ENCODE results near the gene TSPEAR. TPM values are rescaled to one million over a fixed set of nuclear protein-coding genes. Genes with fewer than 3 reads are reported as not detected.
A peak's percentile ranks its signal among the peaks of the same experiment; 100 is the strongest.
"Not testable (repeated sequence)": the region's sequence is repeated elsewhere in the genome, so short reads cannot be mapped to it uniquely, and the experiment has no call there.

The TSPEAR gene
- total and polyA plus RNA-seq, 2 of the 13 experiments (the other 11 are each of a cell fraction or from before 2014, with no cell fraction given) = 0.07 to 0.32 TPM

DNA sequence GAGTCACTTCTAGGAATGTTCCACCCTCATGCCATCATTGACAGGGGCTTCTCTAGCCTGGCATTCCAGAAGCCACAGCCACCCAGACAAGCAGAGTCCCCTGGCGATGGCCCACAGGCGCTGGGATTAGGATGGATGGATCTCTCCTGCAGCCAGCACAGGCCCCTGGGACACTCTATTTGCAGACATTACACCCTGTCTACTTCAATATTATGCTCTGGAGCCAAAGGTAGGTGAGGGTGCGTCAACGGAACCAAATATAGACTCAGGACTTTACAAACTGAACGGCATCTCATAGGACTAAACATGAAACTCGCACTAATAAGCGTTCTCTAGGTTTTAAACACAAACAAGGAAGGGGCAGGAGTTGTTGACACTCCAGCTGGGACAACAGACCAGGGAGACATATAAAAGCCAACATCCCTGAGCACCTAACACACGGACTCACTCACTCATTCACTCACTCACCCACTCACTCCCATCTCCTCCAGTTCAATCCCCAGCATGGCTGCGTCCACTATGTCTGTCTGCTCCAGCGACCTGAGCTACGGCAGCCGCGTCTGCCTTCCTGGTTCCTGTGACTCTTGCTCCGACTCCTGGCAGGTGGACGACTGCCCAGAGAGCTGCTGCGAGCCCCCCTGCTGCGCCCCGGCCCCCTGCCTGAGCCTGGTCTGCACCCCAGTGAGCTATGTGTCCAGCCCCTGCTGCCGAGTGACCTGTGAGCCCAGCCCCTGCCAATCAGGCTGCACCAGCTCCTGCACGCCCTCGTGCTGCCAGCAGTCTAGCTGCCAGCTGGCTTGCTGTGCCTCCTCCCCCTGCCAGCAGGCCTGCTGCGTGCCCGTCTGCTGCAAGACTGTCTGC lies 111.0 kb downstream of the TSPEAR start, which contains the start of gene KRTAP10-7:
KRTAP10-7 (plus strand) TSS at position 480 of the 861 bp plus-strand sequence; CDS start at position 505, 25 bp downstream.
- H3K36me3 ChIP-seq (replicated peaks in 1 of 2; ENCODE audit: control insufficient read depth in 1 of 2, insufficient read depth in 2 of 2, low read length in 2 of 2); H3K4me2 ChIP-seq (ENCODE audit: low read depth, low read length); H3K27me3 ChIP-seq (ENCODE audit: control insufficient read depth in 1 of 2, insufficient read depth in 2 of 2, low read length in 2 of 2); in situ Hi-C loops (cut with HindIII; ENCODE audit: extremely low pct_ligation_motif_present, low pct_unique_long_range_greater_than_20kb); ATAC-seq; BruUV-seq (replicated peaks); H4K20me1 ChIP-seq (ENCODE audit: insufficient read depth, low read length); H3K27ac ChIP-seq (ENCODE audit: extremely low read length, insufficient read depth, low read length); H3K4me1 ChIP-seq (ENCODE audit: insufficient read depth, low read length); H3K9ac ChIP-seq (ENCODE audit: insufficient read depth, low read depth, low read length); H3K4me3 ChIP-seq (replicated peaks in 1 of 3; ENCODE audit: insufficient read depth in 1 of 3, low read depth in 2 of 3, low read length in 3 of 3); H3K79me2 ChIP-seq (ENCODE audit: insufficient read depth, low read length); intact Hi-C loops (cut with micrococcal nuclease; ENCODE audit: unreplicated experiment); POLR2A ChIA-PET; H3K9me3 ChIP-seq (ENCODE audit: low read length); DNase-seq (ENCODE audit: low spot score); H2AFZ ChIP-seq (ENCODE audit: low read length); FAIRE-seq; CTCF ChIA-PET (ENCODE audit: low intra/inter-chr PET ratio, low total read pairs): not testable (repeated sequence)
- 0 out of 2 replicates have a peak, but pooled peaks have one; percentile 2 for TF ChIP-seq ZMYM3 (CRISPR knock-in tag; IDR thresholded peaks at IDR 0.05)
- 59% methylated on average over 17 of the region's 23 CpGs for WGBS (ENCODE audit: low lambda C conversion rate)

GRCh38 chr21:44599264-44600029 lies 111.9 kb downstream of the TSPEAR start:
- CTCF ChIA-PET (ENCODE audit: low intra/inter-chr PET ratio, low total read pairs) = no interaction called here
- Histone ChIP-seq H3K27me3 (ENCODE audit: control insufficient read depth in 1 of 2, insufficient read depth in 2 of 2, low read length in 2 of 2) (peaks cover 0 to 1% of the 10 kb centered on the region in 2 experiments; a peak in 1 of 5 replicates), H3K79me2 (ENCODE audit: insufficient read depth, low read length) (no peaks in the 10 kb centered on the region), H3K36me3 (replicated peaks in 1 of 2; ENCODE audit: control insufficient read depth in 1 of 2, insufficient read depth in 2 of 2, low read length in 2 of 2) (no peaks in the 10 kb centered on the region), H3K27ac (ENCODE audit: extremely low read length, insufficient read depth, low read length) (no peak overlapping the region), H3K4me1 (ENCODE audit: insufficient read depth, low read length) (peaks cover 13% of the 10 kb centered on the region), H3K9me3 (ENCODE audit: low read length) (no peaks in the 10 kb centered on the region), H3K9ac (ENCODE audit: insufficient read depth, low read depth, low read length) (no peak overlapping the region), H3K4me3 (replicated peaks in 1 of 3; ENCODE audit: insufficient read depth in 1 of 3, low read depth in 2 of 3, low read length in 3 of 3) (no peak overlapping the region), H4K20me1 (ENCODE audit: insufficient read depth, low read length) (no peaks in the 10 kb centered on the region), H3K4me2 (ENCODE audit: low read depth, low read length) (no peak overlapping the region), H2AFZ (ENCODE audit: low read length) (no peak overlapping the region)
- BruUV-seq (replicated peaks) = no TSS peak
- POLR2A ChIA-PET = no interaction called here
- no peak for DNase-seq (ENCODE audit: low spot score)
- in situ Hi-C loops (cut with HindIII; ENCODE audit: extremely low pct_ligation_motif_present, low pct_unique_long_range_greater_than_20kb) = no loop called here
- no peak for ATAC-seq
- WGBS (ENCODE audit: low lambda C conversion rate) = 79% methylated on average over 6 of the region's 8 CpGs
- no peak for FAIRE-seq
- intact Hi-C loops (cut with micrococcal nuclease; ENCODE audit: unreplicated experiment) = no loop called here
- no peak for TF ChIP-seq ZNF720 (CRISPR knock-in tag; IDR thresholded peaks at IDR 0.05)
- TF ChIP-seq, protein P1, sequence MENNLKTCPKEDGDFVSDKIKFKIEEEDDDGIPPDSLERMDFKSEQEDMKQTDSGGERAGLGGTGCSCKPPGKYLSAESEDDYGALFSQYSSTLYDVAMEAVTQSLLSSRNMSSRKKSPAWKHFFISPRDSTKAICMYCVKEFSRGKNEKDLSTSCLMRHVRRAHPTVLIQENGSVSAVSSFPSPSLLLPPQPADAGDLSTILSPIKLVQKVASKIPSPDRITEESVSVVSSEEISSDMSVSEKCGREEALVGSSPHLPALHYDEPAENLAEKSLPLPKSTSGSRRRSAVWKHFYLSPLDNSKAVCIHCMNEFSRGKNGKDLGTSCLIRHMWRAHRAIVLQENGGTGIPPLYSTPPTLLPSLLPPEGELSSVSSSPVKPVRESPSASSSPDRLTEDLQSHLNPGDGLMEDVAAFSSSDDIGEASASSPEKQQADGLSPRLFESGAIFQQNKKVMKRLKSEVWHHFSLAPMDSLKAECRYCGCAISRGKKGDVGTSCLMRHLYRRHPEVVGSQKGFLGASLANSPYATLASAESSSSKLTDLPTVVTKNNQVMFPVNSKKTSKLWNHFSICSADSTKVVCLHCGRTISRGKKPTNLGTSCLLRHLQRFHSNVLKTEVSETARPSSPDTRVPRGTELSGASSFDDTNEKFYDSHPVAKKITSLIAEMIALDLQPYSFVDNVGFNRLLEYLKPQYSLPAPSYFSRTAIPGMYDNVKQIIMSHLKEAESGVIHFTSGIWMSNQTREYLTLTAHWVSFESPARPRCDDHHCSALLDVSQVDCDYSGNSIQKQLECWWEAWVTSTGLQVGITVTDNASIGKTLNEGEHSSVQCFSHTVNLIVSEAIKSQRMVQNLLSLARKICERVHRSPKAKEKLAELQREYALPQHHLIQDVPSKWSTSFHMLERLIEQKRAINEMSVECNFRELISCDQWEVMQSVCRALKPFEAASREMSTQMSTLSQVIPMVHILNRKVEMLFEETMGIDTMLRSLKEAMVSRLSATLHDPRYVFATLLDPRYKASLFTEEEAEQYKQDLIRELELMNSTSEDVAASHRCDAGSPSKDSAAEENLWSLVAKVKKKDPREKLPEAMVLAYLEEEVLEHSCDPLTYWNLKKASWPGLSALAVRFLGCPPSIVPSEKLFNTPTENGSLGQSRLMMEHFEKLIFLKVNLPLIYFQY (CRISPR knock-in tag; IDR thresholded peaks at IDR 0.05; ENCODE audit: borderline replicate concordance) = no peak
- TF ChIP-seq ZNF256 (CRISPR knock-in tag; conservative IDR thresholded peaks at IDR 0.05) = no peak
- no peak for TF ChIP-seq ZNF337 (CRISPR knock-in tag; IDR thresholded peaks at IDR 0.05; ENCODE audit: borderline replicate concordance, low read depth)
- TF ChIP-seq, protein P2, sequence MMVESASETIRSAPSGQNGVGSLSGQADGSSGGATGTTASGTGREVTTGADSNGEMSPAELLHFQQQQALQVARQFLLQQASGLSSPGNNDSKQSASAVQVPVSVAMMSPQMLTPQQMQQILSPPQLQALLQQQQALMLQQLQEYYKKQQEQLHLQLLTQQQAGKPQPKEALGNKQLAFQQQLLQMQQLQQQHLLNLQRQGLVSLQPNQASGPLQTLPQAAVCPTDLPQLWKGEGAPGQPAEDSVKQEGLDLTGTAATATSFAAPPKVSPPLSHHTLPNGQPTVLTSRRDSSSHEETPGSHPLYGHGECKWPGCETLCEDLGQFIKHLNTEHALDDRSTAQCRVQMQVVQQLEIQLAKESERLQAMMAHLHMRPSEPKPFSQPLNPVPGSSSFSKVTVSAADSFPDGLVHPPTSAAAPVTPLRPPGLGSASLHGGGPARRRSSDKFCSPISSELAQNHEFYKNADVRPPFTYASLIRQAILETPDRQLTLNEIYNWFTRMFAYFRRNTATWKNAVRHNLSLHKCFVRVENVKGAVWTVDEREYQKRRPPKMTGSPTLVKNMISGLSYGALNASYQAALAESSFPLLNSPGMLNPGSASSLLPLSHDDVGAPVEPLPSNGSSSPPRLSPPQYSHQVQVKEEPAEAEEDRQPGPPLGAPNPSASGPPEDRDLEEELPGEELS (CRISPR knock-in tag; IDR thresholded peaks at IDR 0.05) = no peak
- TF ChIP-seq, protein P3, sequence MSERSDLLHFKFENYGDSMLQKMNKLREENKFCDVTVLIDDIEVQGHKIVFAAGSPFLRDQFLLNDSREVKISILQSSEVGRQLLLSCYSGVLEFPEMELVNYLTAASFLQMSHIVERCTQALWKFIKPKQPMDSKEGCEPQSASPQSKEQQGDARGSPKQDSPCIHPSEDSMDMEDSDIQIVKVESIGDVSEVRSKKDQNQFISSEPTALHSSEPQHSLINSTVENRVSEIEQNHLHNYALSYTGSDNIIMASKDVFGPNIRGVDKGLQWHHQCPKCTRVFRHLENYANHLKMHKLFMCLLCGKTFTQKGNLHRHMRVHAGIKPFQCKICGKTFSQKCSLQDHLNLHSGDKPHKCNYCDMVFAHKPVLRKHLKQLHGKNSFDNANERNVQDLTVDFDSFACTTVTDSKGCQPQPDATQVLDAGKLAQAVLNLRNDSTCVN (CRISPR knock-in tag; IDR thresholded peaks at IDR 0.05; ENCODE audit: borderline replicate concordance) = no peak
